ENCODE results near the gene LCE1B.

Gene LCE1B

GRCh38 chr1:152811671-152812070 lies at the start of gene LCE1B:
Gene LCE1B (plus strand): TSS chr1:152811971. CDS start chr1:152812447, 476 bp downstream.
- no peak for DNase-seq

GRCh38 chr1:152768847-152769533 lies 42.8 kb upstream of the LCE1B start:
- DNase-seq = no peak

GRCh38 chr1:152770411-152770810 lies 41.4 kb upstream of the LCE1B start:
- DNase-seq = no peak

- no peak for DNase-seq
Measured at GRCh38 chr1:152774875-152775274, 36.9 kb upstream of the LCE1B start, which contains the start of gene LCE1F. Gene LCE1F (plus strand): TSS chr1:152775140. CDS start chr1:152776372, 1,232 bp downstream.

GRCh38 chr1:152776361-152776760 lies 35.4 kb upstream of the LCE1B start:
- no peak for DNase-seq

- DNase-seq = no peak
Measured at GRCh38 chr1:152777510-152778137, 34.1 kb upstream of the LCE1B start.

- DNase-seq = no peak
Measured at GRCh38 chr1:152783095-152783494, 28.7 kb upstream of the LCE1B start.

- DNase-seq = no peak
Measured at GRCh38 chr1:152786077-152786476, 25.7 kb upstream of the LCE1B start, which contains the start of gene LCE1E. Gene LCE1E (plus strand): TSS chr1:152786257. CDS start chr1:152787300, 1,043 bp downstream.

- no peak for DNase-seq
Measured at GRCh38 chr1:152795686-152796085, 16.1 kb upstream of the LCE1B start.

- no peak for DNase-seq
Measured at GRCh38 chr1:152796421-152796820, 15.3 kb upstream of the LCE1B start, which contains the start of gene LCE1D. Gene LCE1D (plus strand): TSS chr1:152796721. CDS start chr1:152797795, 1,074 bp downstream.

- DNase-seq = no peak
Measured at GRCh38 chr1:152801333-152801732, 10.4 kb upstream of the LCE1B start.

- no peak for DNase-seq
Measured at GRCh38 chr1:152806576-152806975, 5.2 kb upstream of the LCE1B start, which contains the start of gene LCE1C. Gene LCE1C (minus strand): TSS chr1:152806651. CDS start chr1:152805478, 1,173 bp downstream.

- no peak for DNase-seq
Measured at GRCh38 chr1:152811050-152811449, 721 bp upstream of the LCE1B start.

- DNase-seq = no peak
Measured at GRCh38 chr1:152817309-152817708, 5.5 kb downstream of the LCE1B start.

GRCh38 chr1:152823294-152823693 lies 11.5 kb downstream of the LCE1B start:
- DNase-seq = no peak

GRCh38 chr1:152824964-152825363 lies 13.2 kb downstream of the LCE1B start:
- DNase-seq = no peak

GRCh38 chr1:152827173-152827572 lies 15.4 kb downstream of the LCE1B start, which contains the start of gene LCE1A:
Gene LCE1A (plus strand): TSS chr1:152827473. CDS start chr1:152827473, 0 bp downstream.
- no peak for DNase-seq

GRCh38 chr1:152836870-152837269 lies 25.1 kb downstream of the LCE1B start:
- no peak for DNase-seq

- DNase-seq = no peak
Measured at GRCh38 chr1:152842556-152842955, 30.8 kb downstream of the LCE1B start, which contains the start of gene LCE6A. Gene LCE6A (plus strand): TSS chr1:152842856. CDS start chr1:152843521, 665 bp downstream.

- DNase-seq = no peak
Measured at GRCh38 chr1:152855661-152856060, 43.9 kb downstream of the LCE1B start.

- no peak for DNase-seq
Measured at GRCh38 chr1:152858062-152858461, 46.3 kb downstream of the LCE1B start.

- no peak for DNase-seq
Measured at GRCh38 chr1:152859696-152860095, 47.9 kb downstream of the LCE1B start, which contains the start of gene LCE7A. Gene LCE7A (plus strand): TSS chr1:152859996. CDS start chr1:152860698, 702 bp downstream.

GRCh38 chr1:152860129-152860528 lies 48.4 kb downstream of the LCE1B start:
- DNase-seq = no peak

GRCh38 chr1:152861374-152861773 lies 49.6 kb downstream of the LCE1B start:
- no peak for DNase-seq
